Epithelial cell of prostate (primary cell): ENCODE results near the gene LMAN2L.

Experiments
- DNase-seq: peaks from one replicate; pipeline ENCODE4 v3.0.0-alpha.2; 2011; ENCODE audit warnings: low read depth, low spot score
- H3K27ac ChIP-seq: fragments of 450-650 bp; 2 replicates; pipeline ENCODE4 v1.5.1; 2017; ENCODE audit warnings: mild to moderate bottlenecking

The LMAN2L gene

GRCh38 chr2:96716388-96716787 is 23.5 kb downstream of the LMAN2L start:
- DNase-seq = no peak
- peak overlapping the region; percentile 27 for H3K27ac ChIP-seq

GRCh38 chr2:96715658-96716057 is 24.2 kb downstream of the LMAN2L start:
- peak overlapping the region; percentile 27 for H3K27ac ChIP-seq
- DNase-seq = no peak

- DNase-seq = no peak
- H3K27ac ChIP-seq = no peak overlapping the region
These were observed 28.9 kb downstream of the LMAN2L start for GRCh38 chr2:96710985-96711384.

- no peak overlapping the region for H3K27ac ChIP-seq
- DNase-seq = no peak
These were observed 36.7 kb downstream of the LMAN2L start for GRCh38 chr2:96703021-96703751.

- peak; percentile 20 for DNase-seq
- no peak overlapping the region for H3K27ac ChIP-seq
These were observed 37.6 kb downstream of the LMAN2L start for GRCh38 chr2:96702098-96702785.

DNA sequence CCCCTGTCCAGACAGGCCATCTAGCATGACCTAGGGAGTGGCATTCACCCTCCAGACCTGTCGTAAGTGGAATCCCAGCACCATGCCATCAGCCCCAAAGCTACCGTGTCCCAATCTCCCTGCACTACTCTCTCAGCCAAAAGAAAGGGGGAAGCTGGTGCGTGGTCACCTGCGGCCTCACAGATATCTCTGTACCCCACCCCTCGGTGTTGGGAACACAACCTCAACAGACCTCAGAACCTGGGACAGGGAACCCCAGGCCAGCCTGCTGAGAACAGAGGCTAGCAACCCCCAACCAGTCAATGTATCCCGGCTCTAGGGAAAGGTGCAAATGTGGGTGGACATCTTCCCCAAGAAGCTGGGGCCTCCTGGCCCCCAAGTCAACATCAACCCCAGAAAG is 38.2 kb downstream of the LMAN2L start:
- no peak for DNase-seq
- no peak overlapping the region for H3K27ac ChIP-seq

GRCh38 chr2:96700086-96700485 is 39.8 kb downstream of the LMAN2L start:
- no peak overlapping the region for H3K27ac ChIP-seq
- no peak for DNase-seq

DNA sequence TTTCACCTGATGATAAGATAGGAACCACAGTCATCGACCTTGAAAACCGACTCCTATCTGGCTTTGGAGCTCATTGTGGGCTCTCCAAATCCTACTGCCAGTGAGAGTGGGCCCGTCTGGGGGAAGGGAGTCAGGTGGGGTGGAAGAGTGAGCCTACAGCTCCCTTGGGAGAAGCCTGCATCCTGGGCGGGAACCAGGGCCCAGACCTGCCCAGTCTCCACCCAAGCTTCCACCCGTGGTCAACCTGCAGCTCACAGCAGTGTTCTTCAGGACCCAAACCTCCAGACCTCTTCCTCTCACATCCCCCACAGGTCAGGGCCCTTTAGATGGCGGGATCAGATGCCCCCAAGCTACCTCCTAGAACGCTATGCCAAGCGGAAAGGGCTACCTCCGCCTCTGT is 40.2 kb downstream of the LMAN2L start:
- DNase-seq = no peak

GRCh38 chr2:96699021-96699420 is 40.8 kb downstream of the LMAN2L start:
- H3K27ac ChIP-seq = no peak overlapping the region
- DNase-seq = no peak

More for the DNA sequence above, 40.2 kb downstream of the LMAN2L start:
- no peak overlapping the region for H3K27ac ChIP-seq

GRCh38 chr2:96698221-96698861 is 41.5 kb downstream of the LMAN2L start:
- peak; percentile 64 for DNase-seq
- H3K27ac ChIP-seq = peak overlapping the region; percentile 7

- H3K27ac ChIP-seq = no peak overlapping the region
- DNase-seq = no peak
These were observed 42.4 kb downstream of the LMAN2L start for GRCh38 chr2:96697476-96697875.

- no peak for DNase-seq
These were observed 44.3 kb downstream of the LMAN2L start for GRCh38 chr2:96695602-96696001.

GRCh38 chr2:96694816-96695455 is 44.9 kb downstream of the LMAN2L start:
- DNase-seq = no peak
- H3K27ac ChIP-seq = no peak overlapping the region

More at GRCh38 chr2:96695602-96696001, 44.3 kb downstream of the LMAN2L start:
- no peak overlapping the region for H3K27ac ChIP-seq

- no peak overlapping the region for H3K27ac ChIP-seq
- no peak for DNase-seq
These were observed 45.6 kb downstream of the LMAN2L start for GRCh38 chr2:96694279-96694678.

- no peak overlapping the region for H3K27ac ChIP-seq
- DNase-seq = no peak
These were observed 46.3 kb downstream of the LMAN2L start for GRCh38 chr2:96693286-96694200.

GRCh38 chr2:96692094-96692971 is 47.5 kb downstream of the LMAN2L start:
- H3K27ac ChIP-seq = no peak overlapping the region
- no peak for DNase-seq

GRCh38 chr2:96691022-96691612 is 48.7 kb downstream of the LMAN2L start:
- DNase-seq = no peak
- no peak overlapping the region for H3K27ac ChIP-seq

- H3K27ac ChIP-seq = no peak overlapping the region
- DNase-seq = no peak
These were observed 49.4 kb downstream of the LMAN2L start for GRCh38 chr2:96690306-96691021.
